HL-60/S4 treated with retinoic acid at 250 ng/mL for 4 days and 3 days (cell line): ENCODE results near the gene PEPD.

Source experiments
- in situ Hi-C: fragments of 300-500 bp; cut with MboI; formaldehyde crosslinking; loops from 2 replicates; pipeline ENCODE4 v1.7.0; 2022; ENCODE audit warnings: low sequenced_read_pairs

The PEPD gene

GRCh38 chr19:33375156-33375836 lies 146.3 kb downstream of the PEPD start:
- in situ Hi-C loops: no loop called here

- in situ Hi-C loops: no loop called here
Measured at GRCh38 chr19:33374236-33374714, 147.3 kb downstream of the PEPD start.

- in situ Hi-C loops: no loop called here
Measured at GRCh38 chr19:33373453-33374235, 147.9 kb downstream of the PEPD start, which contains the start of gene CEBPG. TSS of gene CEBPG (plus strand) at chr19:33373709. CDS start at chr19:33379240, 5,531 bp downstream.

- in situ Hi-C loops: no loop called here
Measured at GRCh38 chr19:33370783-33371182, 150.8 kb downstream of the PEPD start.

GRCh38 chr19:33368074-33368864 lies 153.3 kb downstream of the PEPD start:
- in situ Hi-C loops: no loop called here

DNA sequence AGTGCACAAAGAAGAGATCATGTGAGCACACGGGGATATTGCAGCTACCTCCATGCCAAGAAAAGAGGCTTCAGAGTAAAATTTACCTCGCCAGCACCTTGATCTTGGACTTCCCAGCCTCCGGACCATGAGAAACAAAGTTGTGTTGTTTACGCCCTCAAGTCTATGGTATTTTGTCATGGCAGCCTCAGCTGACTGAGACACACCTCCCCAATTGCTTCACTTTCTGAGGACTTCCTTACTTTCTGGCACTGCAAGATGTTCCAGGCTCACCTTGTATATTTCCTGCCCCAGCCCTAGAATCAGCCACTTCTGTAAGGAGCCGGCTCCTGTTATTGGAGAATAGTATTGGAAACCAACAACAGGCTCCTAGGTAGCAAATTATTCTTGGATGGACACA lies 154.7 kb downstream of the PEPD start:
- in situ Hi-C loops: no loop called here

GRCh38 chr19:33366127-33366526 lies 155.5 kb downstream of the PEPD start:
- in situ Hi-C loops: no loop called here

DNA sequence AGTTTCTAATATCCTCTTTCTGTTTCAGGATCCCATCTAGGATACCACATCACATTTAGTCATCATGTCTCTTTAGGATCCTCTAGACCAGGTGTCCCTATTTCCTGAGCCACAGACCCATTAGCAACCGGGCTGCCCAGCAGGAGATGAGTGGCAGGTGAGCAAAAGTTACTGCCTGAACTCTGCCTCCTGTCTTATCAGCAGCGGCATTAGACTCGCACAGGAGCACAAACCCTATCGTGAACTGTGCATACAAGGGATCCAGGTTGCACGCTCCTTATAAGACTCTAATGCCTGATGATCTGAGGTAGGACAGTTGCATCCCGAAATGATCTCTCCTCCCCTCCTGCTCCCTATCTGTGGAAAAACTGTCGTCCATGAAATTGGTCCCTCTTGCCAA lies 155.9 kb downstream of the PEPD start:
- in situ Hi-C loops: no loop called here

- in situ Hi-C loops: no loop called here
Measured at GRCh38 chr19:33363476-33363875, 158.1 kb downstream of the PEPD start.

GRCh38 chr19:33362508-33363228 lies 158.9 kb downstream of the PEPD start:
- in situ Hi-C loops: no loop called here

DNA sequence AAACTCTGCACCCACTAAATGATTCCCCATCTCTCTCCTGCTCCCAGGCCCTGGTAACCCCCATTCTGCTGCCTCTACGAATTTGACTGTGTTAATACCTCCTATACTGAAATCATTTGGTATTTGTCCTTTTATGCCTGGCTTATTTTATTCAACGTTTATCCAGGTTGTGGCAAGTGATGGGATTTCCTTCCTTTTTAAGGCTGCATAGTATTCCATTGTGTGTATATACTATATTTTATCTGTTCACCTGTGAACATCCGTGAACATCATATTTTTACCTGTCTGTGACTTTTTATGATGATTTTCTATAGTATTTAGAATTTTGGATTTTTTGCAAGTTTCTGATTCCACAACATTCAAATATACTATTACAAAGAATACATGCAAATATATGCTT lies 162.0 kb downstream of the PEPD start:
- in situ Hi-C loops: no loop called here

DNA sequence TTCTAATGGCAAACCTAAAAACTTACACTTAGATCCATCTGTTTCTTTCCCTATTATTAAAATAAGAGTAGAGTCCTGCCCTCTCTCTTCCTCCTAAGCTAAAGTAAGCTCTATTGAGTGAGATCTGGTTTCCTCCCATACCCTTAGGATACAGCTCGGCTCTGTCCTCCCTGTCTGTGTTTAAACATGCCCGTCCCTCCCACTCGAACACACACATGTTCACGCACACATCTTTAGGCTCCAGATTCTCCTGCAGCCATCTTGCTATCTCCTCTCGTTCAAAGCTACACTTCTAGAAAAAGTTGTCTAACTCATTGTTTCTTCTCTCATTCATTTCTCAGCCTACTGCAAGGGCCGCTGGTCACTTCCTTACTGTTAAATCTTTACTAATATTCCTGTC lies 163.2 kb downstream of the PEPD start:
- in situ Hi-C loops: no loop called here

DNA sequence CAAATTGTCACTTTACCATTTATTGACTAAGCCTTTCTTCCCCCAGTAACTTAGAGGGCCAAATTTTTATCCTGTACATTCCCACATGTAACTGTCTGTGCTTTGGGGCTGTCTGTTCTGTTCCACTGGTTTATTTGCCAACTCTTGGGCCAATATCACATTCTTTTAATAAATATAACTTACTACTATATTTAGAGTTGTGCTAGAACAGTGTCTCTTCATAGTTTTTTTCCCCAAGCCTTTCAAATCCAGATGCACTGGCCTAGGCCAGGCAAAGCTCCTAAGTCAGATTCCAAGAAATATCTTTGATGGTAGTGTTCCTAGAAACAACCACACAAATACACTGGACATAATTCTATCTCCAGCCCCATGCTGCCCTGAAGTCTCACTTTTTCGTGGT lies 164.0 kb downstream of the PEPD start:
- in situ Hi-C loops: no loop called here

DNA sequence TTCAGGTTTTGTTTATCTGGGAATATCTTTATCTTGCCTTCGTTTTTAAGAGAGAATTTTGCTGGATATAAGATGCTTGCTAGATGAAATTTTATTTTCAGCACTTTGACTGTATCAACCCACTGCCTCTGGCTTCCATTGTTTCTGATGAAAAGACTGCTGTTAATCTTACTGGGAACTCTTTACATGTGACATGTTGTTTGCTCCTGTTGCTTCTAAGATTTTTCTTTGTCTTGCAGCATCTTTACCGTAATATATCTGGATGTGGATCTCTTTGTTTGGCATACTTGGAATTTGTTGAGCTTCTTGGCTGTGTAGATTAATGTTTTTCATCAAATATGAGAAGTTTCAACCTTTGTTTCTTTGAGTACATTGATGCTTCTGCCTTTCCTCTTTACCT lies 166.1 kb downstream of the PEPD start:
- in situ Hi-C loops: no loop called here

DNA sequence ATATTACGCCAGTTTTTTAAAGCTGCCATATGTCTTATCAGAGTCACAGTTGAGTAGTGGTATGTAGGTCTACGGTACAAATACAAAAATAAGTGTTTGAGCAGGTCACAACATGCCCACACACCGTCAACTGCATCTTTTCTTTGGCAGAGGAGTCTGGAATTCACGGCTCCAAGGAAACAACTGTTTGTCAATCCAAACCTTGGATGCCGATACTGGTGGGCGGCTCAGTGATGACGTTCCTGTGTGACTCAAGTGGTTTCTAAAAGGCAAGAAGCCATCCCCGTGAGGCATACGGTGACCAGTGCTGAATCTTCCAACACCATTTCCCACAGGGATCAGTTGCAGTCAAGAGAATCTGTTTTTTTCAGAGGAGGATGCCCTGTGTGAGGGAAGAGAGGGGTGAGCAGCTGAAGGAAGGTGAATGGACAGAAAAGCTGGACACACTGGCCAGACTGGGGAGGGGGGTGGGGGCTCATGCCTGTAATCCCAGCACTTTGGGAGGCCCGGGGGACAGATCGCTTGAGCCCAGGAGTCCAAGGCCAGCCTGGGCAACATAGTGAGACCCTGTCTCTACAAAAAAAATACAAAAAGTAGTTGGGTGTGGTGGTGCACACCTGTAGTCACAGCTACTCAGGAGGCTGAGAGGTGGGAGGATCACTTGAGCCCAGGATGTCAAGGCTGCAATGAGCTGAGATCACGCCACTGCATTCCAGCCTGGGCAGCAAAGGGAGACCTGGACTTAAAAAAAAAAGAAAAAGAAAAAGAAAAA lies 170.9 kb downstream of the PEPD start:
- in situ Hi-C loops: no loop called here

- in situ Hi-C loops: no loop called here
Measured at GRCh38 chr19:33349319-33350289, 172.0 kb downstream of the PEPD start.

GRCh38 chr19:33348301-33349010 lies 173.1 kb downstream of the PEPD start:
- in situ Hi-C loops: no loop called here

- in situ Hi-C loops: no loop called here
Measured at GRCh38 chr19:33347300-33347699, 174.3 kb downstream of the PEPD start.
